ENCODE results near the gene TPPP.

GRCh38 chr5:665541-665955, 27.6 kb downstream of the TPPP start:
- TF ChIP-seq CTCF (IDR thresholded peaks at IDR 0.05) (no peak), POLR2A (IDR thresholded peaks at IDR 0.05) (no peak)
